Adipose tissue (tissue), 3 donors: ENCODE data around the gene ZNF80. TPM values are rescaled to one million over a fixed set of nuclear protein-coding genes. Genes with fewer than 3 reads are reported as not detected.
"Not testable (repeated sequence)": the region's sequence is repeated elsewhere in the genome, so short reads cannot be mapped to it uniquely, and the experiment has no call there.

Experiments used
- H3K27ac ChIP-seq: one replicate; pipeline ENCODE4 v1.5.1; 2013; ENCODE audit warnings: low read depth, low read length
- WGBS, 3 donors: extraction: QIAGEN DNeasy Blood & Tissue Kit; methylation state at CpG; one replicate each; pipeline ENCODE4 v1.1.7; 2013; 5-methylcytosine and 5-hydroxymethylcytosine counted together
- polyA plus RNA-seq, 3 donors: library from polyadenylated mRNA; stranded (reverse); fragments of 200-250 nt; gene quantifications; one replicate each; pipeline ENCODE4 v1.2.3, GENCODE V29; 2013
- donor health status: healthy with polysubstance abuse.
- donor health status: Bipolar disorder and iron deficiency.
- donor health status: healthy.

The ZNF80 gene
- under 1 TPM in 1 of 3 donors, not detected in 2; 0.09 TPM for polyA plus RNA-seq

- 62 to 81% (median 73%) methylated on average over 5 of the region's 6 CpGs for WGBS, 3 donors
- not testable (repeated sequence) for H3K27ac ChIP-seq
Measured at GRCh38 chr3:114237478-114237877, at the start of gene ZNF80. ZNF80 (minus strand) TSS chr3:114237578; CDS start chr3:114237074, 504 bp downstream.

DNA sequence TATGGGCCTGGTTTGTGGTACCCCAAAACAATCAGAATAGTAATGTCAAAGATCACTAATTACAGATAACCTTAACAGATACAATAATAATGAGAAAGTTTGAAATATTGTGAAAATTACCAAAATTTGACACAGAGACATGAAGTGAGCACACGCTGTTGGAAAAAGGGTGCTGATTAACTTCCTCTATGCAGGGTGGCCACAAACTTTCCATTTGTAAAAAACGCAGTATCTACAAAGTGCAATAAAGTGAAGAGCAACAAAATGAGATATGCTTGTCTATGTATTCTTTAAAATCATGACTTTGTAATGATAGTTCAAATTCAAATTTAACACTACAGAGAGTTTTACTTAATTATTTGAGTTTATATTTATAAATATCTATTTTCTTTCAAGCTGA, 48.9 kb upstream of the ZNF80 start:
- no peak overlapping the region for H3K27ac ChIP-seq
- WGBS, 3 donors, result 84 to 89% (median 89%) methylated on average over 2 of the region's 2 CpGs

GRCh38 chr3:114285648-114286230, 48.4 kb upstream of the ZNF80 start:
- WGBS, 3 donors, result 89 to 93% (median 91%) methylated on average over 3 of the region's 3 CpGs
- no peak overlapping the region for H3K27ac ChIP-seq

DNA sequence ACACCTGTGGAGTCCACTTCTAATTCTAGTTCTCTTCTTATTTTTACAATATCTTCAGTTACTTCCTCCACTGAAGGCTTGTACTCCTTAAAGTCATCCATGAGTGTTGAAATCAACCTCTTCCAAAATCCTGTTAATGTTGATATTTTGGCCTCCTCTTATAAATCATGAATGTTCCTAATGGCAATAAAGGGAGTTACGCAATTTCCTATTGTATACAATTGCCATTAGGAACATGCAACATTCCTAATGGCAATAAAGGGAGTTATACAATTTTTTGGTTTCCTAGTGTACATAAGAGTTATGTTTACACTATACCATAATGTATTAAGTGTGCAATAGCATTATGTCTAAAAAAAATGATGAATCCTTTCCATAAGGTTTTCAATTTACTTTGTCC, 47.3 kb upstream of the ZNF80 start:
- 92 to 98% (median 96%) methylated on average over 1 of the region's 1 CpG for WGBS, 3 donors
- H3K27ac ChIP-seq, result no peak overlapping the region

DNA sequence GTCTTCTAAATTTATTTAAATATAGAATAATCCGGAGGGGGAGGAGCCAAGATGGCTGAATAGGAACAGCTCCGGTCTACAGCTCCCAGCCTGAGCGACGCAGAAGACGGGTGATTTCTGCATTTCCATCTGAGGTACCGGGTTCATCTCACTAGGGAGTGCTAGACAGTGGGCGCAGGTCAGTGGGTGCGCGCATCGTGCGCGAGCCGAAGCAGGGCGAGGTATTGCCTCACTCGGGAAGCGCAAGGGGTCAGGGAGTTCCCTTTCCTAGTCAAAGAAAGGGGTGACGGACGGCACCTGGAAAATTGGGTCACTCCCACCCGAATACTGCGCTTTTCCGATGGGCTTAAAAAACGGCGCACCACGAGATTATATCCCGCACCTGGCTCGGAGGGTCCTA, 39.5 kb upstream of the ZNF80 start:
- WGBS, 3 donors, result 90 to 95% (median 92%) methylated on average over 16 to 19 of the region's 26 CpGs
- H3K27ac ChIP-seq, result not testable (repeated sequence)

GRCh38 chr3:114274929-114275328, 37.6 kb upstream of the ZNF80 start:
- WGBS, 3 donors, result 88 to 90% (median 90%) methylated on average over 1 of the region's 1 CpG
- no peak overlapping the region for H3K27ac ChIP-seq

DNA sequence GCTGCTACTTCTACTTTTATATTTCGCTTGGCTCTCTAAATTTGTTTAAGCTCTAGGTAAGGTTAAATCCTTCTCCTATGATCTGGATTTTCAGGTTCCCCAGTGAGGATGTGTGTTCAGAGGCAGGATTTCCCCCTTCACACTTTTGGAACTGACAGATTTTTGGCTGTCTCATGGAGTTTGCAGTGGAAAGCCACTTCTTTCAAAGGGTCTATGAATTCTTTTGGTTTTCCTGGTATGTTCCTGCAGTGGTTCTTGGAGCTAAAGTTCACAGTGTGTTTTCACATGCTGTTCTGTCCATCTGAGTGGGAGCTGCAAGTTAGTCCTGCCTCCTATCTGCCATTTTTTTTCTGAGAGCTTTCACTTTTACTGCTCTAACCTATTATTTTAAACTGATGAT, 34.9 kb upstream of the ZNF80 start:
- 69 to 79% (median 73%) methylated on average over 1 of the region's 1 CpG for WGBS, 3 donors
- no peak overlapping the region for H3K27ac ChIP-seq

DNA sequence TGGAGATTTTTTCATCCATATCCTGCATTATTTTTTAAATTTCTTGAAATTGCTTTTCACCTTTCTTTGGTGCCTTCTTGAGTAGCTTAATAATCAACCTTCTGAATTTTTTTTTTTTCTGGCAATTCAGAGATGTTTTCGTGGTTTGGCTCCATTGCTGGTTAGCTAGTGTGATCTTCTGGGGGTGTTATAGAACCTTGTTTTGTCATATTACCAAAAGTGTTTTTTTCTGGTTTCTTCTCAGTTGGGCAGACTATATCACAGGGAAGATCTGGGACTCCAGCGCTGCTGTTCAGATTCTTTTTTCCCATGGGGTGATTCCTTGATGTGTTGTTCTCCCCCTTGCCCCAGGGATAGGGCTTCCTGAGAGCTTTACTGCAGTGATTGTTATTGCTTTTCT, 32.6 kb upstream of the ZNF80 start:
- 90 to 97% (median 93%) methylated on average over 2 of the region's 2 CpGs for WGBS, 3 donors
- H3K27ac ChIP-seq, result no peak overlapping the region

DNA sequence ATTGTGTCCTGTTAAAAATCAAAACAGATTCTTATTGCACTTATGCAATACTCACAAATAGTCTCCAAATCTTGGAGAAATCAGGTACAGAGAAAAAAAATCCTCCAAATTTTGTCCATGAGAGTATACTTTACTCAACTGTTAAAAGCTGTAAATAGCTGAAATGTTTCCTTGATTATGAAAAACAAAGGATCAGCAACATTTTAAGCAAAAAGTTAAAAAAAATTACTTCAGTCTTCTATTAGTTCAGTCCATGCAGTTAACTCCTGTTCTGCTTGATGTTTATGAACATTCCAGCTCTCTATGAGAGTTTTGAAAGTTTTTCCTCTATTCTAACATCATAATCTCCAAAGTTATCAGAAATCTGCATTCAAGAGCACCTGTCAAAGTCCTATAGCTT, 22.8 kb upstream of the ZNF80 start:
- no peak overlapping the region for H3K27ac ChIP-seq

- 79 to 96% (median 81%) methylated on average over 1 of the region's 1 CpG for WGBS, 3 donors
- no peak overlapping the region for H3K27ac ChIP-seq
Measured at GRCh38 chr3:114259566-114259965, 22.2 kb upstream of the ZNF80 start.

GRCh38 chr3:114253505-114253904, 16.1 kb upstream of the ZNF80 start:
- H3K27ac ChIP-seq, result no peak overlapping the region
- 80 to 90% (median 84%) methylated on average over 1 of the region's 1 CpG for WGBS, 3 donors

GRCh38 chr3:114252954-114253353, 15.6 kb upstream of the ZNF80 start:
- WGBS, 3 donors, result 71 to 81% (median 81%) methylated on average over 1 of the region's 1 CpG

DNA sequence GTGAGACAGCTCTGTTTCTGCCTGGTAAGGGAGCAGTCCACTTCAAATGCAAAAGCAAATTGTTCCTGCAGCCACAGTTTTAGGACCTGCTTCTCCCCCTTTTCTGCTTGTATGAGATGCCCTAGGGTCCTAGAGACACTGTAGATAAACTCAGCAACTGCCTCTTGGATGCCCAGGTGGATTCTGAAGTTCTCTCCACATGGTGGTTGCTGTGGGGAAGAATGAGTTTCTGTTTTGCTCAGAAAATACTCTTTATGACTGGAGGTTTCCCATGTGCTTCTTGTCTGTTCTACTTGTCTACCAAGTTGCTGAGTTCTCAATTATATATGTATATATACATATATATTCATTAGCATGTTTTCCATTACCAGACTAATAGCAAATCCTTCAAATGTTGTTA, 5.6 kb upstream of the ZNF80 start:
- no peak overlapping the region for H3K27ac ChIP-seq

More at GRCh38 chr3:114252954-114253353, 15.6 kb upstream of the ZNF80 start:
- no peak overlapping the region for H3K27ac ChIP-seq

DNA sequence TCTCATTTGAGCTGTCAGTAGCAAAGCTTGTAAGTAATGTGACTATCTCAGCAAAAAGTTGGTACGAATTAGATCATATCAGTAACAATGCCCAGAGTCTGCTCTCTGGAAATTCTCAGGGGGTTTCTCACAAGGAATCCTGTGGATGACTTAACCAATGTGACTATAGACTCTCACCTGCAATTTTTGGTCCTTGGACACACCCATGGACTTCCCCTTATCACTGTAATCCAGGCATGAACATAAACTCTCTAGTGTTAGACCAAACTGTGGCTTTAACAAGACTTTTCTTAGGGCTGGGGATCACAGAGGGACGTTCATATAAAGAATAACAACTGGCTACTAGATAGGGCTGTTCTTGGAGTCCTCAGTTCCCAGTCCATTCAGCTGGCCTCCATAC, 3.9 kb upstream of the ZNF80 start:
- 54 to 58% (median 56%) methylated on average over 2 of the region's 2 CpGs for WGBS, 3 donors
- no peak overlapping the region for H3K27ac ChIP-seq

GRCh38 chr3:114238146-114238785, 888 bp upstream of the ZNF80 start:
- not testable (repeated sequence) for H3K27ac ChIP-seq
- WGBS, 3 donors, result 96 to 97% (median 97%) methylated on average over 20 to 32 of the region's 34 CpGs

- 57 to 87% (median 82%) methylated on average over 3 of the region's 3 CpGs for WGBS, 3 donors
- H3K27ac ChIP-seq, result no peak overlapping the region
Measured at GRCh38 chr3:114235431-114235830, 1.9 kb downstream of the ZNF80 start.

- WGBS, 3 donors, result 79 to 80% (median 79%) methylated on average over 3 of the region's 3 CpGs
Measured at GRCh38 chr3:114234745-114235144, 2.6 kb downstream of the ZNF80 start.

GRCh38 chr3:114231616-114232015, 5.8 kb downstream of the ZNF80 start:
- H3K27ac ChIP-seq, result no peak overlapping the region
- 67 to 83% (median 82%) methylated on average over 3 of the region's 3 CpGs for WGBS, 3 donors

More at GRCh38 chr3:114234745-114235144, 2.6 kb downstream of the ZNF80 start:
- H3K27ac ChIP-seq, result no peak overlapping the region

DNA sequence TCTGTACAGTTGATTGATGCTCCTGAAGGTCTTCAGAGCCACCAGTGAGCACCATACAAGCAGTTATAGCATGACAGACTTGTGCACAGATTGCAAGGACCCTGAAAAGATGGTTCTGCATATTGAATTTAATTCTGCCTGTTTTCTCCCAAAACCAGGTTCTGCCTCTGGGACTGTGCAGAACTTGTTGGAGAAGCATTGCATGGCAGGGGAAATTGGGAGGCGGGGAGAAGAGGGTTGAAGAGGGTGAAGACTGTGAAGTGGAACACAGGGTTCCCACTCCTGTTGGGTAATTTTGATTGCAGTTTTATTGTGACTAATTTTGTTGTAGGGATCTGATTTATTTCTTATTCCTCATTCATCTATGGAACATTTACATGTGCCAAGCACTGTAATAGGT, 10.3 kb downstream of the ZNF80 start:
- H3K27ac ChIP-seq, result no peak overlapping the region
- 86 to 100% (median 93%) methylated on average over 1 of the region's 1 CpG for WGBS, 3 donors

- WGBS, 3 donors, result 86 to 93% (median 87%) methylated on average over 2 of the region's 2 CpGs
Measured at GRCh38 chr3:114226313-114226712, 11.1 kb downstream of the ZNF80 start.

More at GRCh38 chr3:114226313-114226712, 11.1 kb downstream of the ZNF80 start:
- no peak overlapping the region for H3K27ac ChIP-seq
